Measurements from ENCODE around the gene TMEM79.
A peak's percentile ranks its signal among the peaks of the same experiment; 100 is the strongest.

The TMEM79 gene

GRCh38 chr1:156262461-156263287 lies 21.5 kb upstream of the TMEM79 start:
- Histone ChIP-seq H3K27ac (ENCODE audit: insufficient read depth, low read depth, low read length, poor library complexity, severe bottlenecking) (no peak overlapping the region), H3K4me3 (ENCODE audit: insufficient read depth, low read depth, low read length) (no peak overlapping the region), H3K36me3 (ENCODE audit: control insufficient read depth, insufficient read depth, low read length) (peaks cover 71% of the 10 kb centered on the region), H3K9me3 (ENCODE audit: control insufficient read depth, low read length) (no peaks in the 10 kb centered on the region), H3K27me3 (ENCODE audit: control insufficient read depth, insufficient read depth, low read length, poor library complexity, severe bottlenecking) (no peaks in the 10 kb centered on the region), H3K4me1 (ENCODE audit: control insufficient read depth, insufficient read depth, low read length) (no peaks in the 10 kb centered on the region)
- 92 to 95% methylated on average over 9 of the region's 9 CpGs for WGBS, 2 experiments

- peaks cover 71% of the 10 kb centered on the region for H3K36me3 ChIP-seq (ENCODE audit: control insufficient read depth, insufficient read depth, low read length)
- no peak overlapping the region for H3K27ac ChIP-seq (ENCODE audit: insufficient read depth, low read depth, low read length, poor library complexity, severe bottlenecking)
- 95 to 98% methylated on average over 9 of the region's 9 CpGs for WGBS, 2 experiments
- H3K4me3 ChIP-seq (ENCODE audit: insufficient read depth, low read depth, low read length), result no peak overlapping the region
- no peaks in the 10 kb centered on the region for H3K9me3 ChIP-seq (ENCODE audit: control insufficient read depth, low read length)
- H3K27me3 ChIP-seq (ENCODE audit: control insufficient read depth, insufficient read depth, low read length, poor library complexity, severe bottlenecking), result no peaks in the 10 kb centered on the region
- H3K4me1 ChIP-seq (ENCODE audit: control insufficient read depth, insufficient read depth, low read length), result no peaks in the 10 kb centered on the region
Measured at GRCh38 chr1:156263288-156263655, 20.9 kb upstream of the TMEM79 start.

- Histone ChIP-seq H3K4me3 (ENCODE audit: insufficient read depth, low read depth, low read length) (no peak overlapping the region), H3K27ac (ENCODE audit: insufficient read depth, low read depth, low read length, poor library complexity, severe bottlenecking) (no peak overlapping the region), H3K9me3 (ENCODE audit: control insufficient read depth, low read length) (no peaks in the 10 kb centered on the region), H3K4me1 (ENCODE audit: control insufficient read depth, insufficient read depth, low read length) (no peaks in the 10 kb centered on the region), H3K36me3 (ENCODE audit: control insufficient read depth, insufficient read depth, low read length) (peaks cover 56% of the 10 kb centered on the region), H3K27me3 (ENCODE audit: control insufficient read depth, insufficient read depth, low read length, poor library complexity, severe bottlenecking) (no peaks in the 10 kb centered on the region)
- WGBS, 2 experiments, result 94 to 96% methylated on average over 13 of the region's 13 CpGs
Measured at GRCh38 chr1:156266051-156266450, 18.1 kb upstream of the TMEM79 start.

- H3K9me3 ChIP-seq (ENCODE audit: control insufficient read depth, low read length), result no peaks in the 10 kb centered on the region
- no peaks in the 10 kb centered on the region for H3K27me3 ChIP-seq (ENCODE audit: control insufficient read depth, insufficient read depth, low read length, poor library complexity, severe bottlenecking)
- H3K4me1 ChIP-seq (ENCODE audit: control insufficient read depth, insufficient read depth, low read length), result no peaks in the 10 kb centered on the region
- no peak overlapping the region for H3K27ac ChIP-seq (ENCODE audit: insufficient read depth, low read depth, low read length, poor library complexity, severe bottlenecking)
- 93 to 97% methylated on average over 4 of the region's 4 CpGs for WGBS, 2 experiments
- no peak overlapping the region for H3K4me3 ChIP-seq (ENCODE audit: insufficient read depth, low read depth, low read length)
- peaks cover 59% of the 10 kb centered on the region for H3K36me3 ChIP-seq (ENCODE audit: control insufficient read depth, insufficient read depth, low read length)
Measured at GRCh38 chr1:156268336-156268735, 15.8 kb upstream of the TMEM79 start.

- 97 to 98% methylated on average over 3 of the region's 3 CpGs for WGBS, 2 experiments
- Histone ChIP-seq H3K36me3 (ENCODE audit: control insufficient read depth, insufficient read depth, low read length) (peaks cover 69% of the 10 kb centered on the region), H3K4me3 (ENCODE audit: insufficient read depth, low read depth, low read length) (no peak overlapping the region), H3K4me1 (ENCODE audit: control insufficient read depth, insufficient read depth, low read length) (no peaks in the 10 kb centered on the region), H3K9me3 (ENCODE audit: control insufficient read depth, low read length) (no peaks in the 10 kb centered on the region), H3K27me3 (ENCODE audit: control insufficient read depth, insufficient read depth, low read length, poor library complexity, severe bottlenecking) (no peaks in the 10 kb centered on the region), H3K27ac (ENCODE audit: insufficient read depth, low read depth, low read length, poor library complexity, severe bottlenecking) (no peak overlapping the region)
Measured at GRCh38 chr1:156270314-156270713, 13.8 kb upstream of the TMEM79 start.

- Histone ChIP-seq H3K36me3 (ENCODE audit: control insufficient read depth, insufficient read depth, low read length) (peaks cover 67% of the 10 kb centered on the region), H3K9me3 (ENCODE audit: control insufficient read depth, low read length) (no peaks in the 10 kb centered on the region), H3K4me1 (ENCODE audit: control insufficient read depth, insufficient read depth, low read length) (peaks cover 3% of the 10 kb centered on the region), H3K27me3 (ENCODE audit: control insufficient read depth, insufficient read depth, low read length, poor library complexity, severe bottlenecking) (no peaks in the 10 kb centered on the region), H3K4me3 (ENCODE audit: insufficient read depth, low read depth, low read length) (no peak overlapping the region), H3K27ac (ENCODE audit: insufficient read depth, low read depth, low read length, poor library complexity, severe bottlenecking) (no peak overlapping the region)
Measured at GRCh38 chr1:156276532-156276931, 7.6 kb upstream of the TMEM79 start.

GRCh38 chr1:156276966-156277381 lies 7.2 kb upstream of the TMEM79 start:
- 95 to 96% methylated on average over 6 of the region's 6 CpGs for WGBS, 2 experiments
- H3K4me3 ChIP-seq (ENCODE audit: insufficient read depth, low read depth, low read length), result no peak overlapping the region
- H3K27ac ChIP-seq (ENCODE audit: insufficient read depth, low read depth, low read length, poor library complexity, severe bottlenecking), result no peak overlapping the region
- H3K4me1 ChIP-seq (ENCODE audit: control insufficient read depth, insufficient read depth, low read length), result peaks cover 3% of the 10 kb centered on the region
- no peaks in the 10 kb centered on the region for H3K9me3 ChIP-seq (ENCODE audit: control insufficient read depth, low read length)
- no peaks in the 10 kb centered on the region for H3K27me3 ChIP-seq (ENCODE audit: control insufficient read depth, insufficient read depth, low read length, poor library complexity, severe bottlenecking)
- peaks cover 63% of the 10 kb centered on the region for H3K36me3 ChIP-seq (ENCODE audit: control insufficient read depth, insufficient read depth, low read length)

GRCh38 chr1:156279837-156280236 lies 4.3 kb upstream of the TMEM79 start:
- no peak overlapping the region for H3K4me3 ChIP-seq (ENCODE audit: insufficient read depth, low read depth, low read length)
- peaks cover 39% of the 10 kb centered on the region for H3K36me3 ChIP-seq (ENCODE audit: control insufficient read depth, insufficient read depth, low read length)
- H3K27me3 ChIP-seq (ENCODE audit: control insufficient read depth, insufficient read depth, low read length, poor library complexity, severe bottlenecking), result no peaks in the 10 kb centered on the region
- WGBS, 2 experiments, result 90 to 99% methylated on average over 2 to 3 of the region's 3 CpGs
- H3K27ac ChIP-seq (ENCODE audit: insufficient read depth, low read depth, low read length, poor library complexity, severe bottlenecking), result no peak overlapping the region
- H3K4me1 ChIP-seq (ENCODE audit: control insufficient read depth, insufficient read depth, low read length), result peaks cover 10% of the 10 kb centered on the region
- no peaks in the 10 kb centered on the region for H3K9me3 ChIP-seq (ENCODE audit: control insufficient read depth, low read length)

- no peaks in the 10 kb centered on the region for H3K27me3 ChIP-seq (ENCODE audit: control insufficient read depth, insufficient read depth, low read length, poor library complexity, severe bottlenecking)
- no peak overlapping the region for H3K27ac ChIP-seq (ENCODE audit: insufficient read depth, low read depth, low read length, poor library complexity, severe bottlenecking)
- H3K9me3 ChIP-seq (ENCODE audit: control insufficient read depth, low read length), result no peaks in the 10 kb centered on the region
- H3K36me3 ChIP-seq (ENCODE audit: control insufficient read depth, insufficient read depth, low read length), result peaks cover 26% of the 10 kb centered on the region
- WGBS, 2 experiments, result 70 to 71% methylated on average over 8 of the region's 8 CpGs
- H3K4me3 ChIP-seq (ENCODE audit: insufficient read depth, low read depth, low read length), result peak overlapping the region; percentile 71
- H3K4me1 ChIP-seq (ENCODE audit: control insufficient read depth, insufficient read depth, low read length), result peaks cover 10% of the 10 kb centered on the region
Measured at GRCh38 chr1:156281281-156281680, 2.8 kb upstream of the TMEM79 start.

- Histone ChIP-seq H3K4me1 (ENCODE audit: control insufficient read depth, insufficient read depth, low read length) (peaks cover 10% of the 10 kb centered on the region), H3K27me3 (ENCODE audit: control insufficient read depth, insufficient read depth, low read length, poor library complexity, severe bottlenecking) (no peaks in the 10 kb centered on the region), H3K9me3 (ENCODE audit: control insufficient read depth, low read length) (no peaks in the 10 kb centered on the region), H3K36me3 (ENCODE audit: control insufficient read depth, insufficient read depth, low read length) (peaks cover 20% of the 10 kb centered on the region), H3K4me3 (ENCODE audit: insufficient read depth, low read depth, low read length) (peak overlapping the region; percentile 71), H3K27ac (ENCODE audit: insufficient read depth, low read depth, low read length, poor library complexity, severe bottlenecking) (no peak overlapping the region)
- 13% methylated on average over 22 of the region's 22 CpGs for WGBS, 2 experiments
Measured at GRCh38 chr1:156281693-156282478, 2.2 kb upstream of the TMEM79 start.
